ENCODE data around the gene SESTD1. TPM values are rescaled to one million over a fixed set of nuclear protein-coding genes. Genes with fewer than 3 reads are reported as not detected.

The SESTD1 gene
- polyA plus RNA-seq, 1 experiment: 16.5 TPM

- no peaks in the 10 kb centered on the region for H3K36me3 ChIP-seq (ENCODE audit: control insufficient read depth, insufficient read depth, low read length)
- TF ChIP-seq CTCF (IDR thresholded peaks at IDR 0.05; ENCODE audit: insufficient read depth, low read depth, low read length): no peak
- DNase-seq (ENCODE audit: low read depth): no peak
- ChIA-PET CTCF (interaction anchor here (1.2 kb wide), 1 partner anchor 42 kb away, joined by 3 read pairs; no protein-coding TSS in a partner anchor), POLR2A (no interaction called here)
- no peaks in the 10 kb centered on the region for H3K27me3 ChIP-seq (ENCODE audit: control insufficient read depth, insufficient read depth, low read length)
- no peak overlapping the region for H3K4me3 ChIP-seq (ENCODE audit: low read depth, low read length)
Observed at GRCh38 chr2:179261151-179261825, 3.3 kb downstream of the SESTD1 start.

GRCh38 chr2:179260224-179260623 lies 4.4 kb downstream of the SESTD1 start:
- no peaks in the 10 kb centered on the region for H3K27me3 ChIP-seq (ENCODE audit: control insufficient read depth, insufficient read depth, low read length)
- ChIA-PET CTCF (no interaction called here), POLR2A (no interaction called here)
- no peak for DNase-seq (ENCODE audit: low read depth)
- no peaks in the 10 kb centered on the region for H3K36me3 ChIP-seq (ENCODE audit: control insufficient read depth, insufficient read depth, low read length)
- no peak for TF ChIP-seq CTCF (IDR thresholded peaks at IDR 0.05; ENCODE audit: insufficient read depth, low read depth, low read length)
- H3K4me3 ChIP-seq (ENCODE audit: low read depth, low read length): no peak overlapping the region

- POLR2A ChIA-PET: no interaction called here
- H3K27me3 ChIP-seq (ENCODE audit: control insufficient read depth, insufficient read depth, low read length): no peaks in the 10 kb centered on the region
- CTCF ChIA-PET: no interaction called here
- TF ChIP-seq CTCF (IDR thresholded peaks at IDR 0.05; ENCODE audit: insufficient read depth, low read depth, low read length): no peak
- no peaks in the 10 kb centered on the region for H3K36me3 ChIP-seq (ENCODE audit: control insufficient read depth, insufficient read depth, low read length)
- H3K4me3 ChIP-seq (ENCODE audit: low read depth, low read length): no peak overlapping the region
- DNase-seq (ENCODE audit: low read depth): no peak
Observed at GRCh38 chr2:179255129-179255528, 9.5 kb downstream of the SESTD1 start.

- TF ChIP-seq CTCF (IDR thresholded peaks at IDR 0.05; ENCODE audit: insufficient read depth, low read depth, low read length): no peak
- ChIA-PET POLR2A (no interaction called here), CTCF (no interaction called here)
- DNase-seq (ENCODE audit: low read depth): no peak
- no peak overlapping the region for H3K4me3 ChIP-seq (ENCODE audit: low read depth, low read length)
- H3K27me3 ChIP-seq (ENCODE audit: control insufficient read depth, insufficient read depth, low read length): no peaks in the 10 kb centered on the region
- H3K36me3 ChIP-seq (ENCODE audit: control insufficient read depth, insufficient read depth, low read length): no peaks in the 10 kb centered on the region
Observed at GRCh38 chr2:179253226-179253625, 11.4 kb downstream of the SESTD1 start.

- POLR2A ChIA-PET: no interaction called here
- CTCF ChIA-PET: interaction anchor here (0.8 to 1.1 kb wide), 2 partner anchors 10 to 20 kb away, joined by 4 read pairs; no protein-coding TSS in a partner anchor
- DNase-seq (ENCODE audit: low read depth): no peak
- Histone ChIP-seq H3K27me3 (ENCODE audit: control insufficient read depth, insufficient read depth, low read length) (no peaks in the 10 kb centered on the region), H3K36me3 (ENCODE audit: control insufficient read depth, insufficient read depth, low read length) (no peaks in the 10 kb centered on the region), H3K4me3 (ENCODE audit: low read depth, low read length) (no peak overlapping the region)
- no peak for TF ChIP-seq CTCF (IDR thresholded peaks at IDR 0.05; ENCODE audit: insufficient read depth, low read depth, low read length)
Observed at GRCh38 chr2:179252423-179252822, 12.2 kb downstream of the SESTD1 start.
